Measurements from ENCODE around the gene GRHL3.

Gene GRHL3

DNA sequence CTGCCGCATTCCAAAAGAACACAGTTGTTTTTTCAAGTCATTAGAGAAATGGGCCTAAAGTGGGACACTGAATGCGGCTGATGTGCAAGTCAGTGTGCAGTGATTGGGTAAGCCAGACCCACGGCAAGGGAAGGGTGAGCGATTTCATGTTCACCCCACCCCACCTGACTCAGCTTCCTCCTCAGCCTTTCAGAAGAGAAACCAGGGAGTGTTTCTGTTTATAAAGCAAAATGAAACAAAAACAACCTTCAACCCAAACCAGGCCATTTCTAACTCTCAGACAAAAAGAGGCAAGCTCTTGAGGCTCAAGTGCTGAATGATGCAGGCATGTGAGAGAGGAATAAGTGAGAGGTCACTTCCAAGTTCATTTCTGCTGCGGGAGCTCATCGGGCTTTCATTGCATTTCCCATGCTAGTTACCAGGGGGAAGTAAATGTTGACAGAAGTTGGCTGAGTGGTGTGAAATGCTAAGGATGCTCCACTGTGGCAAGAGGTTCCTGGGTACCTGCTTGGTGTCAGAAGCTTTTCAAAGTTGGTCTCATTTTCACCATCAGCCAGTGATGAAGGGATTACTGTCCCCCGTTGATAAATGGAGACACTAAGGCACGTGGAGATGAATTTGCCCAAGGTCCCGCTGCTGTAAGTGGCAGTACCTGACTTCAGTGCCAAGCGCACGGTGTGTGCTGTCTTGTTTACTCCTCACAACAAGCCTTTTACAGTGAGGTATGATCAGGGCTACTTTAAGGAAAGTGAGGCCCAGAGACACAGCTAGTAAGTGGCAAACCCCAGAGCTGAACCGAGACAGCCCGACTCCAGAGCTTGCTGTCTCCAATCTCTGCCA is 65.3 kb downstream of the GRHL3 start:
- H3K9ac ChIP-seq = no peak overlapping the region
- H3K9me3 ChIP-seq (ENCODE audit: control insufficient read depth, low read length) = no peaks in the 10 kb centered on the region
- H3K27me3 ChIP-seq (ENCODE audit: control insufficient read depth, insufficient read depth, low read length) = no peaks in the 10 kb centered on the region
- H3K4me3 ChIP-seq (ENCODE audit: low read depth, low read length) = no peak overlapping the region
- no peak overlapping the region for H3K4me2 ChIP-seq (ENCODE audit: low read length)
- TF ChIP-seq, protein P1, sequence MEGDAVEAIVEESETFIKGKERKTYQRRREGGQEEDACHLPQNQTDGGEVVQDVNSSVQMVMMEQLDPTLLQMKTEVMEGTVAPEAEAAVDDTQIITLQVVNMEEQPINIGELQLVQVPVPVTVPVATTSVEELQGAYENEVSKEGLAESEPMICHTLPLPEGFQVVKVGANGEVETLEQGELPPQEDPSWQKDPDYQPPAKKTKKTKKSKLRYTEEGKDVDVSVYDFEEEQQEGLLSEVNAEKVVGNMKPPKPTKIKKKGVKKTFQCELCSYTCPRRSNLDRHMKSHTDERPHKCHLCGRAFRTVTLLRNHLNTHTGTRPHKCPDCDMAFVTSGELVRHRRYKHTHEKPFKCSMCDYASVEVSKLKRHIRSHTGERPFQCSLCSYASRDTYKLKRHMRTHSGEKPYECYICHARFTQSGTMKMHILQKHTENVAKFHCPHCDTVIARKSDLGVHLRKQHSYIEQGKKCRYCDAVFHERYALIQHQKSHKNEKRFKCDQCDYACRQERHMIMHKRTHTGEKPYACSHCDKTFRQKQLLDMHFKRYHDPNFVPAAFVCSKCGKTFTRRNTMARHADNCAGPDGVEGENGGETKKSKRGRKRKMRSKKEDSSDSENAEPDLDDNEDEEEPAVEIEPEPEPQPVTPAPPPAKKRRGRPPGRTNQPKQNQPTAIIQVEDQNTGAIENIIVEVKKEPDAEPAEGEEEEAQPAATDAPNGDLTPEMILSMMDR (IDR thresholded peaks at IDR 0.05) = no peak
- no peaks in the 10 kb centered on the region for H3K4me1 ChIP-seq
- no peaks in the 10 kb centered on the region for H3K79me2 ChIP-seq
- no peak overlapping the region for H2AFZ ChIP-seq
- no peaks in the 10 kb centered on the region for H3K36me3 ChIP-seq (ENCODE audit: control insufficient read depth, insufficient read depth, low read length)
- H3K27ac ChIP-seq = no peak overlapping the region

DNA sequence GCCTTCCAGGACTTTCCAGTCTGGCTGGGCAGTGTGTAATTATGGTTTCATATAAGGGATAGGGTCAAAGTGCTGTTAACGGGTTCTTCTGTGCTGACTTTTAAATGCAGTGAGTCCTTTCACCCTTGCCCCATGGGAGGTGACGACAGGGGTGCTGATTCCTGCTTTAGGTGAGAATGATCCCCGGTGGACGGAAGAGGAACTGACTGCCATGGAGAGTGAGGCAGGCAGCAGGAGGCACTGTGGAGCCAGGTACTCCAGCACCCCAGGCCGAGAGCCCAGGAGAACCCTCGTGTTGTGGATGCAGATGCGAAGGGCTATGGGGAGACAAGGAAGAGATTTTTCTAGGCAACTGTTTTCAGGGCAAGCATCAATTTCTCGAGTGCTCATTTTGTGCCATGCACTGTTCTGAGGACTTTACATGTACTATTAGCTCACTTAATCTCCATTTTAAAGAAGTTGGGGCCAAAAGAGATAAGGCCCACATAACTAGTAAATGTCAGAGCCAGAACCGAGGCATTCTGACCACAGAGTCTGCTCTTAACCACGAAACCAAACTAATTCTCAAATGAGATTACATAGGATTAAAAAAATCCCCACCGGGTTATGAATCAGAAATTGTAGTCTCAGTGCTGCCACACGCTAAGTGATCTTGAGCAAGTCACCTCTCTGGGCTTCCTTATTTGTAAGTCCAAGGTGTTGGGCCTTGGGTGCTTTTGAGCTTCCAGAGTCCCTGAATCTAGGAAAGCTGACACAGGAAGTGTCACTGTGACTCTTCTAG is 66.2 kb downstream of the GRHL3 start:
- no peaks in the 10 kb centered on the region for H3K9me3 ChIP-seq (ENCODE audit: control insufficient read depth, low read length)
- H3K79me2 ChIP-seq = no peaks in the 10 kb centered on the region
- TF ChIP-seq, protein P1 (IDR thresholded peaks at IDR 0.05) = peak; percentile 12
- H3K4me1 ChIP-seq = no peaks in the 10 kb centered on the region
- H3K9ac ChIP-seq = no peak overlapping the region
- H3K27ac ChIP-seq = no peak overlapping the region
- H3K36me3 ChIP-seq (ENCODE audit: control insufficient read depth, insufficient read depth, low read length) = no peaks in the 10 kb centered on the region
- no peak overlapping the region for H2AFZ ChIP-seq
- H3K4me3 ChIP-seq (ENCODE audit: low read depth, low read length) = no peak overlapping the region
- H3K27me3 ChIP-seq (ENCODE audit: control insufficient read depth, insufficient read depth, low read length) = no peaks in the 10 kb centered on the region
- H3K4me2 ChIP-seq (ENCODE audit: low read length) = no peak overlapping the region

DNA sequence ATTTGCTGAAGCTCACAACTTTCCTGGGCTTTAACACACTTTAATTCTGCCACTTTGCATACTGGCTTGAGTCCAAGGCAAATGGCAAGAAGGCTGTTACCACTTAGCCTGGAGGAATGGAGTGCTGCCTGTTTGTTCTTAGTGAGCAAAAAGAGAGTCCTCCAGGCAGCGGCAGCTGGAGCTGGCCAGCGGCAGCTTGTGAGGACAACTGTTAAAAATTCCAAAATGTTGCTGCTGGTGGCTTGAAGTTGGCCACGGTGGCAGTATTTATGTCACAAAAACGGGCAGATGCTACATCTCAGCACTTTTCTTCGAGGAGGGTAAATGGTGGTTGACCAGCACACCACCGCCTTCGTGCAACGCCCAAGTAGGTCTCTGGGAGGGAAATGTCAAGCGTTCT is 67.1 kb downstream of the GRHL3 start:
- H3K9ac ChIP-seq = no peak overlapping the region
- TF ChIP-seq, protein P1 (IDR thresholded peaks at IDR 0.05) = no peak
- H3K9me3 ChIP-seq (ENCODE audit: control insufficient read depth, low read length) = no peaks in the 10 kb centered on the region
- H3K27ac ChIP-seq = no peak overlapping the region
- no peaks in the 10 kb centered on the region for H3K79me2 ChIP-seq
- no peaks in the 10 kb centered on the region for H3K36me3 ChIP-seq (ENCODE audit: control insufficient read depth, insufficient read depth, low read length)
- H3K4me3 ChIP-seq (ENCODE audit: low read depth, low read length) = no peak overlapping the region
- H3K4me1 ChIP-seq = no peaks in the 10 kb centered on the region
- no peak overlapping the region for H3K4me2 ChIP-seq (ENCODE audit: low read length)
- no peaks in the 10 kb centered on the region for H3K27me3 ChIP-seq (ENCODE audit: control insufficient read depth, insufficient read depth, low read length)
- H2AFZ ChIP-seq = no peak overlapping the region

DNA sequence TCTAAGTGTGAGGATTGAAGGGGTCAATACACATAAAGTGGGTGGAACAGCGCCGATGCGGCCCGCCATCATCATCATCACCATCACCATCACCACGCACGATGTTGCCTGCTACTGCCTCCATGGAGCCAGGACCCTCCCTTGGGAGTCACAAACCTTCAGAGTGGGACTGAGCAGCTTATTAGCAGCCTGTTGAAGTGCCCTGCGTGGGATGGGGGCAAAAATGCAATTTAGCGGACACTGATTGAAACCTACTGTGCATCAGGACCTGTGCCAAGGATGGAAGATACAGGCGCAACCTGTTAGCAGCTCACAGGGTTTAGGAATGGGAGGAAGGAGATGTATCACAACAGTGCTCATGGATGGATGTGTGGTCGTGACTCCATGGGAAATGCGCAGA is 67.8 kb downstream of the GRHL3 start:
- H3K27ac ChIP-seq = no peak overlapping the region
- H3K4me1 ChIP-seq = no peaks in the 10 kb centered on the region
- TF ChIP-seq, protein P1 (IDR thresholded peaks at IDR 0.05) = no peak
- H3K79me2 ChIP-seq = no peaks in the 10 kb centered on the region
- H2AFZ ChIP-seq = no peak overlapping the region
- no peaks in the 10 kb centered on the region for H3K27me3 ChIP-seq (ENCODE audit: control insufficient read depth, insufficient read depth, low read length)
- H3K36me3 ChIP-seq (ENCODE audit: control insufficient read depth, insufficient read depth, low read length) = no peaks in the 10 kb centered on the region
- no peaks in the 10 kb centered on the region for H3K9me3 ChIP-seq (ENCODE audit: control insufficient read depth, low read length)
- H3K9ac ChIP-seq = no peak overlapping the region
- H3K4me2 ChIP-seq (ENCODE audit: low read length) = no peak overlapping the region
- no peak overlapping the region for H3K4me3 ChIP-seq (ENCODE audit: low read depth, low read length)
